Left ventricle myocardium inferior (tissue), 1 donor: ENCODE data around the gene RASAL3. TPM values are rescaled to one million over a fixed set of nuclear protein-coding genes. Genes with fewer than 3 reads are reported as not detected.
"Not testable (repeated sequence)": the region's sequence is repeated elsewhere in the genome, so short reads cannot be mapped to it uniquely, and the experiment has no call there.

ENCODE experiments used
- DNase-seq: peaks from one replicate; pipeline ENCODE4 v3.0.0-alpha.2; 2020
- H3K27ac ChIP-seq: fragments of 200-600 bp; replicated peaks from 2 replicates; pipeline ENCODE4 v1.8.0; 2021
- H3K27me3 ChIP-seq: fragments of 200-600 bp; 2 replicates; pipeline ENCODE4 v1.8.0; 2021; ENCODE audit warnings: low read depth
- H3K36me3 ChIP-seq: fragments of 200-600 bp; 2 replicates; pipeline ENCODE4 v1.8.0; 2021
- H3K4me1 ChIP-seq: fragments of 200-600 bp; 2 replicates; pipeline ENCODE4 v1.8.0; 2021
- H3K4me3 ChIP-seq: fragments of 200-600 bp; 2 replicates; pipeline ENCODE4 v1.8.0; 2021; ENCODE audit warnings: mild to moderate bottlenecking, moderate library complexity
- H3K9me3 ChIP-seq: fragments of 200-600 bp; replicated peaks from 2 replicates; pipeline ENCODE4 v1.8.0; 2021
- CTCF ChIP-seq: fragments of 200-600 bp; IDR thresholded peaks from 2 replicates; pipeline ENCODE4 v1.8.0; 2021; ENCODE audit warnings: antibody characterized with exemption, mild to moderate bottlenecking, borderline replicate concordance
- intact Hi-C: fragments of 100-400 bp; cut with micrococcal nuclease; formaldehyde crosslinking; loops from one replicate; pipeline ENCODE4 v1.11.0; 2022
- total RNA-seq: library from RNA; stranded (reverse); fragmentation: NEBNext Ultra II Directional; extraction: Animal tissue kit (Norgen Biotek cat#: 25700); gene quantifications from one replicate; pipeline ENCODE4 v1.2.1, GENCODE V29; 2021
- donor health status: DM: no; HTN: yes; CAD: no; lungs with severe emphysema.

RASAL3 gene
- total RNA-seq, 1 donor from 2014 or later: 1.5 TPM

- Histone ChIP-seq H3K4me1 (no peaks in the 10 kb centered on the region), H3K27ac (peak overlapping the region; percentile 42), H3K36me3 (no peaks in the 10 kb centered on the region), H3K27me3 (peaks cover 10% of the 10 kb centered on the region), H3K4me3 (no peak overlapping the region), H3K9me3 (peaks cover 3% of the 10 kb centered on the region)
- no peak for DNase-seq
- no peak for TF ChIP-seq CTCF
- intact Hi-C loops: no loop called here
Observed at GRCh38 chr19:15495151-15495550, 30.8 kb upstream of the RASAL3 start.

GRCh38 chr19:15488489-15489226 lies 24.3 kb upstream of the RASAL3 start:
- H3K27me3 ChIP-seq: no peaks in the 10 kb centered on the region
- peaks cover 7% of the 10 kb centered on the region for H3K9me3 ChIP-seq
- no peak overlapping the region for H3K4me3 ChIP-seq
- no peaks in the 10 kb centered on the region for H3K36me3 ChIP-seq
- DNase-seq: peak; percentile 57
- no peak for TF ChIP-seq CTCF
- intact Hi-C loops: no loop called here
- no peak overlapping the region for H3K27ac ChIP-seq
- no peaks in the 10 kb centered on the region for H3K4me1 ChIP-seq

GRCh38 chr19:15487038-15487437 lies 22.7 kb upstream of the RASAL3 start:
- Histone ChIP-seq H3K36me3 (no peaks in the 10 kb centered on the region), H3K4me1 (no peaks in the 10 kb centered on the region), H3K4me3 (no peak overlapping the region), H3K27me3 (peaks cover 4% of the 10 kb centered on the region), H3K27ac (no peak overlapping the region), H3K9me3 (peaks cover 4% of the 10 kb centered on the region)
- no peak for TF ChIP-seq CTCF
- intact Hi-C loops: no loop called here
- no peak for DNase-seq

- H3K9me3 ChIP-seq, H3K27ac ChIP-seq, H3K27me3 ChIP-seq, H3K4me3 ChIP-seq, intact Hi-C loops, H3K36me3 ChIP-seq, H3K4me1 ChIP-seq, DNase-seq: not testable (repeated sequence)
Observed at GRCh38 chr19:15485768-15486167, 21.4 kb upstream of the RASAL3 start.

GRCh38 chr19:15480996-15481395 lies 16.7 kb upstream of the RASAL3 start:
- H3K36me3 ChIP-seq, H3K27me3 ChIP-seq, H3K4me3 ChIP-seq, intact Hi-C loops, H3K9me3 ChIP-seq, H3K27ac ChIP-seq, H3K4me1 ChIP-seq, DNase-seq: not testable (repeated sequence)

- Histone ChIP-seq H3K27ac (no peak within 1 kb of the TSS), H3K36me3 (no peaks in the 10 kb centered on the region), H3K9me3 (no peaks in the 10 kb centered on the region), H3K27me3 (peaks cover 4% of the 10 kb centered on the region), H3K4me3 (no peak within 1 kb of the TSS), H3K4me1 (no peaks in the 10 kb centered on the region)
- TF ChIP-seq CTCF: peak; percentile 48
- DNase-seq: no peak
- intact Hi-C loops: no loop called here
Observed at GRCh38 chr19:15479391-15480345, 15.3 kb upstream of the RASAL3 start, which contains the start of gene PGLYRP2. PGLYRP2 (minus strand) TSS chr19:15479501; CDS start chr19:15479371, 130 bp downstream.
